GM23338 (cell line): ENCODE measurements around the gene SYT11. TPM values are rescaled to one million over a fixed set of nuclear protein-coding genes. Genes with fewer than 3 reads are reported as not detected.

ENCODE experiments used
- ATAC-seq: fragments of 200-7000 bp; cut with Tn5 transposase; 3 replicates; pipeline ENCODE4 v1.9.1; 2020
- DNase-seq: peaks from one replicate; pipeline ENCODE4 v3.0.0-alpha.2; 2015; ENCODE audit warnings: low spot score
- H2AFZ ChIP-seq: fragments of 200-600 bp; sonication (generic); 2 replicates; pipeline ENCODE4 v1.8.0; 2016; ENCODE audit warnings: antibody characterized with exemption, mild to moderate bottlenecking, moderate library complexity
- H3F3A ChIP-seq: fragments of 200-600 bp; sonication (generic); replicated peaks from 2 replicates; pipeline ENCODE4 v1.8.0; 2017; ENCODE audit warnings: antibody characterized with exemption, mixed run types, low read depth
- H3K27ac ChIP-seq: fragments of 200-600 bp; sonication (generic); 2 replicates; pipeline ENCODE4 v1.6.1; 2016; ENCODE audit warnings: low read depth
- H3K27me3 ChIP-seq: fragments of 200-600 bp; sonication (generic); 2 replicates; pipeline ENCODE4 v1.8.0; 2016; ENCODE audit warnings: mild to moderate bottlenecking, mixed run types, moderate library complexity; ENCODE audit not compliant: insufficient read depth
- H3K36me3 ChIP-seq: fragments of 200-600 bp; sonication (generic); 2 replicates; pipeline ENCODE4 v1.8.0; 2016; ENCODE audit warnings: mild to moderate bottlenecking; ENCODE audit not compliant: insufficient read depth
- H3K4me1 ChIP-seq: fragments of 200-600 bp; sonication (generic); 2 replicates; pipeline ENCODE4 v1.8.0; 2016; ENCODE audit warnings: mild to moderate bottlenecking, moderate library complexity; ENCODE audit not compliant: insufficient read depth
- H3K4me2 ChIP-seq: fragments of 200-600 bp; sonication (generic); 2 replicates; pipeline ENCODE4 v1.7.1; 2017; ENCODE audit warnings: mixed run types
- H3K4me3 ChIP-seq: fragments of 200-600 bp; sonication (generic); 2 replicates; pipeline ENCODE4 v1.6.1; 2016; ENCODE audit warnings: mixed run types
- H3K79me2 ChIP-seq: fragments of 200-600 bp; sonication (generic); replicated peaks from 2 replicates; pipeline ENCODE4 v1.8.0; 2017; ENCODE audit warnings: mild to moderate bottlenecking; ENCODE audit not compliant: insufficient read depth
- H3K9me2 ChIP-seq: fragments of 200-600 bp; sonication (generic); 2 replicates; pipeline ENCODE4 v1.8.0; 2017; ENCODE audit not compliant: insufficient read depth
- H4K20me1 ChIP-seq: fragments of 200-600 bp; sonication (generic); replicated peaks from 2 replicates; pipeline ENCODE4 v1.8.0; 2017; ENCODE audit warnings: mild to moderate bottlenecking; ENCODE audit not compliant: insufficient read depth
- H3K27ac Mint-ChIP-seq: 2 replicates; pipeline ENCODE4 v1.8.0; 2020; ENCODE audit warnings: inconsistent platforms, mild to moderate bottlenecking, moderate library complexity, mixed read lengths
- H3K27me3 Mint-ChIP-seq: 3 replicates; pipeline ENCODE4 v1.8.0; 2022; ENCODE audit warnings: low read depth, mild to moderate bottlenecking, moderate library complexity, mixed read lengths, inconsistent platforms; ENCODE audit not compliant: insufficient read depth, poor library complexity
- H3K36me3 Mint-ChIP-seq: 3 replicates; pipeline ENCODE4 v1.8.0; 2021; ENCODE audit warnings: low read depth, mild to moderate bottlenecking, inconsistent platforms, moderate library complexity, mixed read lengths
- H3K4me1 Mint-ChIP-seq: 3 replicates; pipeline ENCODE4 v1.8.0; 2020; ENCODE audit warnings: mild to moderate bottlenecking, inconsistent platforms, mixed read lengths
- H3K4me3 Mint-ChIP-seq: 3 replicates; pipeline ENCODE4 v1.8.0; 2021; ENCODE audit warnings: moderate library complexity, mild to moderate bottlenecking, inconsistent platforms, mixed read lengths
- H3K9me3 Mint-ChIP-seq: 3 replicates; pipeline ENCODE4 v1.8.0; 2020; ENCODE audit warnings: moderate library complexity, mild to moderate bottlenecking, inconsistent platforms, mixed read lengths
- CREB1 ChIP-seq: fragments of 250-450 bp; sonication (Bioruptor Pico); IDR thresholded peaks from 2 replicates; pipeline ENCODE4 v1.5.0; 2020; ENCODE audit warnings: low read depth, mild to moderate bottlenecking, moderate library complexity
- CTCF ChIP-seq, 2 experiments: fragments of 200-600 bp in 1 of 2; sonication (generic) in 1 of 2; conservative IDR thresholded peaks; 2 replicates each; pipeline versions ENCODE4 v1.5.1 to v1.6.1; 2016 to 2017; ENCODE audit warnings: antibody characterized with exemption in 2 of 2, low read depth in 2 of 2, mild to moderate bottlenecking in 2 of 2, moderate library complexity in 1 of 2
- EZH2 ChIP-seq: fragments of 200-600 bp; sonication (generic); IDR thresholded peaks from one replicate; pipeline ENCODE4 v1.8.0; 2017; ENCODE audit warnings: antibody characterized with exemption, mild to moderate bottlenecking, low read depth; ENCODE audit not compliant: unreplicated experiment
- EZH2phosphoT487 ChIP-seq: fragments of 200-600 bp; sonication (generic); IDR thresholded peaks from one replicate; pipeline ENCODE4 v1.8.1; 2018; ENCODE audit warnings: antibody characterized with exemption; ENCODE audit not compliant: unreplicated experiment
- JUNB ChIP-seq: IDR thresholded peaks from one replicate; pipeline ENCODE4 v1.6.1; 2016; ENCODE audit warnings: antibody characterized with exemption; ENCODE audit not compliant: unreplicated experiment
- NANOG ChIP-seq: IDR thresholded peaks from 2 replicates; pipeline ENCODE4 v1.6.1; 2016; ENCODE audit warnings: antibody characterized with exemption, borderline replicate concordance
- POLR2AphosphoS5 ChIP-seq: IDR thresholded peaks from 2 replicates; pipeline ENCODE4 v1.6.1; 2016; ENCODE audit warnings: antibody characterized with exemption, low read depth
- STAT1 ChIP-seq: IDR thresholded peaks from one replicate; pipeline ENCODE4 v1.6.1; 2016; ENCODE audit warnings: antibody characterized with exemption; ENCODE audit not compliant: unreplicated experiment
- ZNF114 ChIP-seq: fragments of 250-450 bp; sonication (Bioruptor Pico); IDR thresholded peaks from 2 replicates; pipeline ENCODE4 v1.5.0; 2020; ENCODE audit warnings: mild to moderate bottlenecking, moderate library complexity
- ZNF331 ChIP-seq: fragments of 250-450 bp; sonication (Bioruptor Pico); IDR thresholded peaks from 2 replicates; pipeline ENCODE4 v1.5.0; 2020; ENCODE audit warnings: low read depth, mild to moderate bottlenecking, moderate library complexity
- ZNF462 ChIP-seq: fragments of 250-450 bp; sonication (Bioruptor Pico); IDR thresholded peaks from 2 replicates; pipeline ENCODE4 v1.5.0; 2020; ENCODE audit warnings: mild to moderate bottlenecking, moderate library complexity
- polyA plus RNA-seq: library from polyadenylated mRNA; unstranded; fragments of >200 nt; fragmentation: Nextera tagmentation; extraction: Ambion mirVana; gene quantifications from 2 replicates; pipeline ENCODE4 v1.2.1, GENCODE V29; 2016
- total RNA-seq: library from RNA; depleted of rRNA; stranded (reverse); fragments of >200 nt; shearing (Covaris generic); gene quantifications from 2 replicates; pipeline ENCODE4 v1.2.3, GENCODE V29; 2014
- TF ChIP-seq, protein P1 (sequence below): IDR thresholded peaks from one replicate; pipeline ENCODE4 v1.6.1; 2018; ENCODE audit warnings: antibody characterized with exemption; ENCODE audit not compliant: unreplicated experiment
- TF ChIP-seq, protein P2 (sequence below): IDR thresholded peaks from 2 replicates; pipeline ENCODE4 v1.6.1; 2016; ENCODE audit warnings: antibody characterized with exemption

SYT11 gene
- total and polyA plus RNA-seq, 2 experiments from 2014 or later: 3.9 to 15.9 TPM

GRCh38 chr1:155859881-155860871, 809 bp downstream of the SYT11 start:
- Histone ChIP-seq H3K36me3 (peaks cover 1% of the 10 kb centered on the region; the same call in 1 of the 2 replicates), H3K79me2 (peaks cover 17% of the 10 kb centered on the region), H3F3A (peaks cover 14% of the 10 kb centered on the region), H3K27ac (peak overlapping the region; percentile 94), H2AFZ (peak overlapping the region; percentile 12), H4K20me1 (no peaks in the 10 kb centered on the region; the same call in 1 of the 2 replicates), H3K9me2 (no peaks in the 10 kb centered on the region), H3K27me3 (no peaks in the 10 kb centered on the region), H3K4me1 (peaks cover 11% of the 10 kb centered on the region), H3K4me3 (peak overlapping the region; percentile 61), H3K4me2 (peak overlapping the region; percentile 79)
- no peak for TF ChIP-seq CTCF (conservative IDR thresholded peaks at IDR 0.05; ENCODE audit: low read depth in 2 of 2)
- no peak for TF ChIP-seq ZNF114
- TF ChIP-seq, protein P1, sequence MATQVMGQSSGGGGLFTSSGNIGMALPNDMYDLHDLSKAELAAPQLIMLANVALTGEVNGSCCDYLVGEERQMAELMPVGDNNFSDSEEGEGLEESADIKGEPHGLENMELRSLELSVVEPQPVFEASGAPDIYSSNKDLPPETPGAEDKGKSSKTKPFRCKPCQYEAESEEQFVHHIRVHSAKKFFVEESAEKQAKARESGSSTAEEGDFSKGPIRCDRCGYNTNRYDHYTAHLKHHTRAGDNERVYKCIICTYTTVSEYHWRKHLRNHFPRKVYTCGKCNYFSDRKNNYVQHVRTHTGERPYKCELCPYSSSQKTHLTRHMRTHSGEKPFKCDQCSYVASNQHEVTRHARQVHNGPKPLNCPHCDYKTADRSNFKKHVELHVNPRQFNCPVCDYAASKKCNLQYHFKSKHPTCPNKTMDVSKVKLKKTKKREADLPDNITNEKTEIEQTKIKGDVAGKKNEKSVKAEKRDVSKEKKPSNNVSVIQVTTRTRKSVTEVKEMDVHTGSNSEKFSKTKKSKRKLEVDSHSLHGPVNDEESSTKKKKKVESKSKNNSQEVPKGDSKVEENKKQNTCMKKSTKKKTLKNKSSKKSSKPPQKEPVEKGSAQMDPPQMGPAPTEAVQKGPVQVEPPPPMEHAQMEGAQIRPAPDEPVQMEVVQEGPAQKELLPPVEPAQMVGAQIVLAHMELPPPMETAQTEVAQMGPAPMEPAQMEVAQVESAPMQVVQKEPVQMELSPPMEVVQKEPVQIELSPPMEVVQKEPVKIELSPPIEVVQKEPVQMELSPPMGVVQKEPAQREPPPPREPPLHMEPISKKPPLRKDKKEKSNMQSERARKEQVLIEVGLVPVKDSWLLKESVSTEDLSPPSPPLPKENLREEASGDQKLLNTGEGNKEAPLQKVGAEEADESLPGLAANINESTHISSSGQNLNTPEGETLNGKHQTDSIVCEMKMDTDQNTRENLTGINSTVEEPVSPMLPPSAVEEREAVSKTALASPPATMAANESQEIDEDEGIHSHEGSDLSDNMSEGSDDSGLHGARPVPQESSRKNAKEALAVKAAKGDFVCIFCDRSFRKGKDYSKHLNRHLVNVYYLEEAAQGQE: no peak
- TF ChIP-seq EZH2phosphoT487: no peak
- TF ChIP-seq POLR2AphosphoS5: peak; percentile 42
- TF ChIP-seq JUNB: no peak
- TF ChIP-seq, protein P2, sequence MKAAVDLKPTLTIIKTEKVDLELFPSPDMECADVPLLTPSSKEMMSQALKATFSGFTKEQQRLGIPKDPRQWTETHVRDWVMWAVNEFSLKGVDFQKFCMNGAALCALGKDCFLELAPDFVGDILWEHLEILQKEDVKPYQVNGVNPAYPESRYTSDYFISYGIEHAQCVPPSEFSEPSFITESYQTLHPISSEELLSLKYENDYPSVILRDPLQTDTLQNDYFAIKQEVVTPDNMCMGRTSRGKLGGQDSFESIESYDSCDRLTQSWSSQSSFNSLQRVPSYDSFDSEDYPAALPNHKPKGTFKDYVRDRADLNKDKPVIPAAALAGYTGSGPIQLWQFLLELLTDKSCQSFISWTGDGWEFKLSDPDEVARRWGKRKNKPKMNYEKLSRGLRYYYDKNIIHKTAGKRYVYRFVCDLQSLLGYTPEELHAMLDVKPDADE: no peak
- TF ChIP-seq NANOG: no peak
- no peak for TF ChIP-seq EZH2
- TF ChIP-seq ZNF331 (CRISPR knock-in tag): no peak
- TF ChIP-seq ZNF462 (CRISPR knock-in tag): no peak
- no peak for TF ChIP-seq STAT1
- TF ChIP-seq CREB1: peak; percentile 84
- ATAC-seq (peak; percentile 56), DNase-seq (peak; percentile 95)
- H3K4me3 Mint-ChIP-seq: peak overlapping the region; percentile 80
- no peaks in the 10 kb centered on the region for H3K9me3 Mint-ChIP-seq
- H3K36me3 Mint-ChIP-seq: peaks cover 3% of the 10 kb centered on the region
- peaks cover 14% of the 10 kb centered on the region for H3K27me3 Mint-ChIP-seq
- H3K27ac Mint-ChIP-seq: peak overlapping the region; percentile 83
- H3K4me1 Mint-ChIP-seq: peaks cover 6% of the 10 kb centered on the region
